NOMO-1 treated with dmso at 0.1 percent for 144 hours (cell line): ENCODE results near the gene STUB1.
"Not testable (repeated sequence)": the region's sequence is repeated elsewhere in the genome, so short reads cannot be mapped to it uniquely, and the experiment has no call there.

Experiments
- DNase-seq: peaks from one replicate; lab custom pipeline; 2025; ENCODE audit not compliant: unreplicated experiment; lab: John Stamatoyannopoulos, UW

STUB1 gene

DNA sequence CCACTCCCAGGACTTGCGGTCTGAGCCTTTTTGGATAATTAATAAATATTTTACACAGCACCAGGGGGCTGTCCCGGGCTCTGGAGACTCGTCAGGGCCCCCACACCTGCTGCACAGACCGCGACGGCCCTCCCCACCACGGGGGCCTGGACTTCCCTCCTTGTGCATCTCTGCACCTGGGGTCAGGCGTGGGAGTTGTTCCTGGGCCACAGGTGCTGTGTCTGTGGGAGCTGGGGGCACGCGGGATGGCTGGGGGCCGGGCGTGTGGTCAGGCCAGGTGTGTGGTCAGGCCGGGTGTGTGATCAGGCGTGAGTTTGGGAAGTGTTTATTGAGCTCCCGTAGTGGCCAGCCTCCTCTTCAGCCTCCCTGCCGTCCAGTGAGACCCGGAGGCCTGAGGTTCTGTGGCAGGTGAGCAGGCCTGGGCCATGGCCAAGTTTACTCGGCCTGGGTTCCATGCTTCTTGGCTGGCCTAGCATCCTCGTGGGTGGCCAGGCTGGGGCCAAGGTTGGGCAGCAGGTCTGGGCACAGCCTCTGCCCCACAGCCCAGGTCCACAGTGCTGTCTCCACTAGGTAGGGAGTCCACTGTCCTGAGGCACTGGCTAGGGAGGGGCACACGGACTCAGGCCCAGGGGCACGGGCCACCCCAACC, 1.9 kb upstream of the STUB1 start:
- no peak for DNase-seq

DNA sequence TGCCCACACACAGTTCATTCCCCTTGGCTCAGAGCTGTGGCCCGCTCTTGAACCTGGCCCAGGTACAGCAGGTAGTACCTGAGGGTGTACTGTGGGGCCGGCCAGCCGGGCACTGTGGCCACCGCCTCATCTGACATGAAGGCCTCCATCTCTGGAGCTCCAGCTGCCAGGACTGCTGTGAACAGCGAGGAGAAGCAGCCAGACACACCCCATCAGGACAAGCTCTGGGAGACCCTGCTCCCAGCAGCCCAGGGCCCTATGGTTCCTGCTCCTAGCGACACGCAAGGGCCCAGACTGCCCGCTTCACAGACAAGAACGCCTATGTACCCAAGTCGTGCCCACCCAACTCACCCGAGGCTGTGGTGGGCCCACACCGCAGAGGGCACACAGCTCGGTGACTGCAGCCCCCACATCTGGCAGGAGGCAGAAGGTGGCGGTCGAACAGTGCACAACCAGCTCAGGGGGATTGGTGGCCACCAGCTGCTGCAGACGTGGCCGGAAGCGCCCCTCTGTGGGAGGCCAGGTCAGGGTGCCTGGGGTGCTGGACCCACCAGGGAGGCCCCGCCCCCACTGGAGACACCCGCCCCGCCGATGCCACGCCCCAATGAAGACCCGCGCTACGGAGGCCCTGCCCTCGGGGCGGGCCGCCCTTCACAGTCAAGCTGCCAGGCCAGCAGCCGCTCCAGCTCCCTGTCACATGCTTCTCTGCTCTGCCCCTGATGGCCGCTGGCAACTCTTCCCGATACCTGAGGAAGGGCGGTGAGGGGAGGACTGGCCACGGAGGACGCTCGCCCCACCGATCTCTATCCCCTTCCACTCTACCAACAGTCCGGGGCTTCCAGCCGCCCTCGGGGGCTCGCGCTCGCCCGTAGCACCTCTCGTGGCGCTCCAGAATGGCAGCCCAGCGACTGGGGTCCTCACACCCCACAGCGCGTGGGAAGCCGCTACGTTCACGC, 1.1 kb upstream of the STUB1 start:
- no peak for DNase-seq

DNA sequence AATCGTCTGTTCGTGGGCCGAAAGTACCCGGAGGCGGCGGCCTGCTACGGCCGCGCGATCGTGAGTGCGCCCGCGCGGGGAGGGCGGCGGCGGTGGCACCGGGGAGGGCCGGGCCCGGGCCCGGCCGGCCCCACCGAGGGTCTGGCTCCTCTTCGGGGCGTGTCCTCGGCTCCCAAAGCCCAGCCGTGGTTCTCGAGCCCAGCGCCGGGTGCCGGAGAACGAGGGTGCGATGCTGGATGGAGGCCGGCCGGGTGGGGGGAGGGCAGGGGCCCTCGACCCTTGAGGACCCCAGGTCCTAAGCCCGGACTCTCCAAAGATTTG, 375 bp downstream of the STUB1 start:
- DNase-seq, result no peak

DNA sequence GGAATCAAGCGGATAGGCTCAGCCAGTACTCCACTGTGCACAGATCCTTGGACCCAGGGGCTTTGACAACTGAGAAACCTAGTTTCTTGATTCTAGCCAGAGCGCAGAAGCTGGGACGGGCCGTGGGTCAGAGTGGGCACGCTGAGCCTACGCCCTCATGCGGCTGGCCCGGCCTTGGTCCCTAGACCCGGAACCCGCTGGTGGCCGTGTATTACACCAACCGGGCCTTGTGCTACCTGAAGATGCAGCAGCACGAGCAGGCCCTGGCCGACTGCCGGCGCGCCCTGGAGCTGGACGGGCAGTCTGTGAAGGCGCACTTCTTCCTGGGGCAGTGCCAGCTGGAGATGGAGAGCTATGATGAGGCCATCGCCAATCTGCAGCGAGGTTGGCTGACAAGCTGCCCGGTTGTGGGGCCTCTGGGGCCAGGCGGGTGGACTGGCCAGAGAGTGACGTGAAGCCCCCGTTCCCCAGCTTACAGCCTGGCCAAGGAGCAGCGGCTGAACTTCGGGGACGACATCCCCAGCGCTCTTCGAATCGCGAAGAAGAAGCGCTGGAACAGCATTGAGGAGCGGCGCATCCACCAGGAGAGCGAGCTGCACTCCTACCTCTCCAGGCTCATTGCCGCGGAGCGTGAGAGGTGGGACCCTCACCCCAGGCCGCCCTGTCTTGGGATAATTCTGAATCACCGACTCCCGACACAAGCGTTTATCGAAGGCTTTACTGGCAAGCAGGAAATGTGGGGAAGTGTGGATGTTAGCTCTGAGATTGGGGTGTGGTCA, 946 bp downstream of the STUB1 start:
- no peak for DNase-seq

GRCh38 chr16:681746-682427, 1.7 kb downstream of the STUB1 start:
- DNase-seq, result no peak

DNA sequence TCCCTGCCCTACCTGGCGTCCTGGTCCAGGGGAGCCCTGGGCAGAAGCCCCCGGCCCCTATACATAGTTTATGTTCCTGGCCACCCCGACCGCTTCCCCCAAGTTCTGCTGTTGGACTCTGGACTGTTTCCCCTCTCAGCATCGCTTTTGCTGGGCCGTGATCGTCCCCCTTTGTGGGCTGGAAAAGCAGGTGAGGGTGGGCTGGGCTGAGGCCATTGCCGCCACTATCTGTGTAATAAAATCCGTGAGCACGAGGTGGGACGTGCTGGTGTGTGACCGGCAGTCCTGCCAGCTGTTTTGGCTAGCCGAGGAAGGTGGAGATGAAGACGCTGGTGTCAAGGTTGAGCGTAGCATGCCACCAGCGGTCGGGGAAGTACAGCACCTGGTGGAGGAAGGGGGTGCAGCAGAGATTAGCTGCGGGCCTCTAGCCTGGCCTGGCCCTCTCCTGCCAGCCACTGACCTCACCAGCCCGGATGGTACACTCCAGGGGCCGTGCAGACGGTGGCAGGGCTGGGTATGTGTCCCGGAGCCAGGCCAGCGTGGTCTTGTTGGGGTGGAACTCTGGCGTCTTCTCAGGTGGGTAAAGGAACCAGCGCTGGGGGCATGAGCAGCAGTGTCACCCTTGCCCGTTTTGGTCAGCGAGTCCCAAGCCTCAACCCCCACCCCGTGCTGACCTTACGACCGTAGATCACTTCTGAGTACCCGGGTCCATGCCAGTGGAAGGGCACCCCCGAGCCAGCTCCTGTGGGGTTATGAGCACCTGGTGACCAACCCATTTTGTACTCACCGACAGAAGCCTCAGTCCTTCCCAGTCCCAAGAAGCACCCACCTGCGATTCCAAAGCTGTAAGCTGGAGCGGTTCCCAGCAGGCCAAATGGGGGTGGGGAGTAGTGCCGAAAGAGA, 2.5 kb downstream of the STUB1 start:
- no peak for DNase-seq

DNA sequence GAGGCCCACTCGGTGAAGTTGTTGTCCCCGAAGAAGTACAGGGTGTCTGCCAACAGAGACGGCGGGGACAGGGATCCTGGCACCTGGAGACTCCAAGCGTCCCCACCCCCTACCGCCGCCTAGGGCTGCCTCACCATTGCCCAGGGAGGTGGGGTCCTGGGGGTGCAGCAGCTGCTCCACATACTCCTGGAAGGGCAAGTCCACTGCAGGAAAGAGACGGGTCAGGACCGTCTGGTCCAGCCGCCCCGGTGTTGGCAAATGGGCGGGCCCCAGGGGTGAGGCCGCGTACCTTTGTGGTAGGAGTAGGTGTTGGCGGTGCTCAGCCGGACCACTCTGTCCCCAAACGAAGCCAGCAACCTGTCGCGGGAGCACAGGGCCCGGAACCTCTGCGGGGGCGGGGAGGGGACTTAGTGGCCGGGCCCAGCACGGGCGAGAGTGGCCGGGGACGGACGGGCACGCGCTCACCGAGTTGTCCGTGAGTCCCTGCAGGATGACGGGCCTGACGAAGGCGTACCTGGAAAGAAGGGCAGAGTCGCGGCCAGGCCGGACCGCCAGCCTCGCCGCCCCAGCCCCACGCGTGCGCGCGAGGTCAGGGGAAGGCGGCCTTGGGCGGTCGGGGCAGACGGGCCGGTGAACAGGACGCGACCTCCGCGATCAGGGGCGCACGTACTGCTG, 3.3 kb downstream of the STUB1 start:
- no peak for DNase-seq

GRCh38 chr16:684071-684794, 4.0 kb downstream of the STUB1 start, which contains the start of gene JMJD8:
TSS of gene JMJD8 (minus strand) at chr16:684334. CDS start at chr16:684319, 15 bp downstream.
- DNase-seq, result peak; percentile 91

GRCh38 chr16:684961-685696, 4.9 kb downstream of the STUB1 start:
- no peak for DNase-seq

DNA sequence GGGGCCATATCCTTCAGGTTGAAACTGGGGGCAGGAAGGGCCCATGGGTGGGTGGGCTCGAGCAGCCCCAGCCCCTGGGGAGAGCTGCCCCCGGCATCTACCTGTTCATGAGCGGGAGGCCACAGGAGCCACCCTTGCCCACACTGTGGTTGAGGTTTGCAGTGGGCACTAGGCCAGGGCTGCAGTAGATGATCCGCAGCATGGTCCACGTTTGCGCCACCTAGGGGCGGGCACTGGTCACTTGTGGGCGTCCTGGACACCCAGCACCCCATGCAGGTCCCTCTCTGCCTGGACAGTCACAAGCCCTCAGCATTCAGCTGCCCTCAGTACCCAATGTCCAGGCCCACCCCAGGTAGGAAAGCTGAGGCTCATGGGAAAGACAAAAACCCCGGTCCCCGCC, 5.8 kb downstream of the STUB1 start:
- no peak for DNase-seq

DNA sequence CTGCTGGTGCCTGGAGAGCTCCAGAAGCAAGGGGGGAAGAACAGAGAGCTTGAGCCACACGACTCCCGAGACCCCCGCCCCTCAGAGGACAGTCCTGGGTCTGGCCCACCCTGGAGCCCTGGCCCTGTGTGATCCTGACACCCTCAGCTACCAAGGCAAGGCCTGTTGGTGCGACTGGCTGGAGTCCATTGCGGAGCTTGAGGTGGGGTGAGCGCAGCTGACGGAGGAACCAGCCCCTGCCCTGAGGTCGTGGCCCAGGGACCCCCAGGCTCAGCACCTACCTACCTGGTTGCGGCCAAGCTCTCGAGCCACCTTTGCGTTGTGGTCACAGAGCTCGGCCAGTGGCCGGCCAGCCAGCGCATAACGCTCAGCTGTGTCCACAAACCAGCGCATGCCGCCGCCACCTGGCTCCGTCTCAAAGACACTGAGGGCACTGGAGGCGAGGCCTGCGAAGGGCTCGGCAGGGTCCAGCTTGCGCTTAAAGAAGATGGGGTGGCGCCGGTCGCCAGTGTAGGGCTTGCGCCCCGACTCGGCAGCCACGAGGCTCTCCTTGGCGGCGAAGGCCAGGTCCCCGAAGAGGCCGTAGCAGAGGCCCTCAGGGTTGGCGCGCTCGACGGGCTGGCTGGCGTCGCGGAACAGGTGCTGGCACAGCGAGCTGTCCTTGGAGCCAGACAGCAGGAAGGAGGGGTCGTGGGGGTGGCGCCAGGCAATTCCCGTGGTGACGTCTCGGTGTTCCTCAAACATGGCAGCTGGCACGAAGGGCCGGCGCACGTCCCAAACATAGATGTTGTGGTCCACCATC, 6.5 kb downstream of the STUB1 start:
- no peak for DNase-seq

- DNase-seq, result no peak
These were observed 7.3 kb downstream of the STUB1 start for GRCh38 chr16:687499-687898.

GRCh38 chr16:689175-689897, 9.1 kb downstream of the STUB1 start:
- no peak for DNase-seq

GRCh38 chr16:691242-691641, 11.0 kb downstream of the STUB1 start:
- DNase-seq, result not testable (repeated sequence)

DNA sequence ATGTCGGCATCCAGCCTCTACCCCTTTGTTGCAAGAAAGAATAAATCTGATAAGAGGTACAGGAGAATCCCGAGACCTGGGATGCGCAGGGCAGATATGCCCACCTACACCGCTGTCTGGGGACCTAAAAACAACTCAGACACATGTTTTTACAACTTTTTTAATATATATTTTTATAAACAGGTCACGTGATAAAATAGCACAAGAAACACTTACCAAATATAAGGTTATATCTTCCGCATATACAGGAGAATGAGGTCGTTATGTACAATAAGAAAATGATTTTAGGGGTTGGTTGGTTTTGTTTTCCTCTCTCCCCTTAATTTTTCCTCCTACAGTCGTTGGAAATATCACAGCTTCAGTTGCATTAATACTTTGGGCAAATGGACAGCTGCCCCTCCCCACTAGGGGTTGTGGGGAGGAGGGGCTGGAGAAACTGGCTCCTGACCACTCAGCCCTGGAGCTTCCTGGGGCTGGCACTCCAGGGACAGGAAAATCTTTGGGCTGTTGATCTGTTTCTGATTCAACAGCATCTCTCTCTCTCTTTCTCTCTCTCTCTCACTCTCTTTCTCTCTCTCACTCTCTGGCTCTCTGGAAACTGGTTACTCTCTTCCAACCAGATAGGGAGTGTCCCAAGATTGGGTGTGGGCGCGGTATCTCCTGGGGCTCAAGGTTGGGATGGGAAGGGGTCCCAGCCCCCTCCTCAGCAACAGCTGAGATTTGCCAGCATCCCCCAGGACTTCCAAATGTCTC, 12.3 kb downstream of the STUB1 start:
- DNase-seq, result no peak

GRCh38 chr16:693364-693763, 13.2 kb downstream of the STUB1 start:
- no peak for DNase-seq
